Measurements from ENCODE around the gene HUNK. TPM values are rescaled to one million over a fixed set of nuclear protein-coding genes. Genes with fewer than 3 reads are reported as not detected.
A peak's percentile ranks its signal among the peaks of the same experiment; 100 is the strongest.

Gene HUNK
- total RNA-seq, 1 experiment from 2014 or later = 7.0 TPM

DNA sequence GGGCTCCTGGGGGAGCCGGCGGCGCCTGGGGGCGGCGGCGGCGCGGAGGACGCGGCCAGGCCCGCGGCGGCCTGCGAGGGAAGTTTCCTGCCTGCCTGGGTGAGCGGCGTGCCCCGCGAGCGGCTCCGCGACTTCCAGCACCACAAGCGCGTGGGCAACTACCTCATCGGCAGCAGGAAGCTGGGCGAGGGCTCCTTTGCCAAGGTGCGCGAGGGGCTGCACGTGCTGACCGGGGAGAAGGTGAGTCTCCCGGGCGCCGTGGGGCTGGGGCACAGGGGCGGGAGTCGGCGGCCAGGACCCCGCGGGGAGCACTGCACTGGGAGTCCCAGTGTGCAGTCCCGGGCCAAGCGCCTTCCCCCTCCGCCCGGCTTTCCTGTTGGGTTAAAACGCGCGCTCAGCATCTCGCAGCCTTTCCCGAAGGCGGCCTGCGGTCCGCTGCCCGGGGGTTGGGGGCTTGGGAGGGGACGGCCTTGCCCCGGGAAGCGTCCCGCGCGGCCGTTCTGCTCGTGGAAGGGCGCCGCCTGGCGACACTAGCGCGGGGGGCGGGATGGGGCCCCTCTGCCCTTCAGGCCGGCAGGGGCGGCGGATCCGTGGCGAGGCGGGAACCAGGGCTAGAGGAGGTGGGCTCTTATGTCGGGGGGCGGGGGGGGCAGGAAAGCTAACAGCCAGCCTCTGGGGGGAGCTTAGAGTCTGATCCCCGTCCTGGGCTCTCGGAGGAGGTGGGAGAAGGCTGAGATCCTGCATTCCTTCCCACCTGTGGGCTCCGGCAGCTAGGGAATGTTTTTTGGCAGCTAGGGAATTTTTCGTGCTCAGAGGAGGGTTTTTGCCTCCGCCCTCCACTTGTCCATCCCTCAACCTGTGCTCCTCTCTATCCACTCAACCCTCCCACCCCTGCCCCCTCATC, 1.1 kb downstream of the HUNK start (continued):
- TF ChIP-seq, protein P1, sequence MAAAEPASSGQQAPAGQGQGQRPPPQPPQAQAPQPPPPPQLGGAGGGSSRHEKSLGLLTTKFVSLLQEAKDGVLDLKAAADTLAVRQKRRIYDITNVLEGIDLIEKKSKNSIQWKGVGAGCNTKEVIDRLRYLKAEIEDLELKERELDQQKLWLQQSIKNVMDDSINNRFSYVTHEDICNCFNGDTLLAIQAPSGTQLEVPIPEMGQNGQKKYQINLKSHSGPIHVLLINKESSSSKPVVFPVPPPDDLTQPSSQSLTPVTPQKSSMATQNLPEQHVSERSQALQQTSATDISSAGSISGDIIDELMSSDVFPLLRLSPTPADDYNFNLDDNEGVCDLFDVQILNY (CRISPR knock-in tag; IDR thresholded peaks at IDR 0.05) = 0 out of 2 replicates have a peak, but pooled peaks have one; percentile 50
- TF ChIP-seq, protein P2, sequence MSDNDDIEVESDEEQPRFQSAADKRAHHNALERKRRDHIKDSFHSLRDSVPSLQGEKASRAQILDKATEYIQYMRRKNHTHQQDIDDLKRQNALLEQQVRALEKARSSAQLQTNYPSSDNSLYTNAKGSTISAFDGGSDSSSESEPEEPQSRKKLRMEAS (CRISPR knock-in tag; IDR thresholded peaks at IDR 0.05) = peak; percentile 46; the same call in 1 of the 2 replicates
- TF ChIP-seq, protein P3, sequence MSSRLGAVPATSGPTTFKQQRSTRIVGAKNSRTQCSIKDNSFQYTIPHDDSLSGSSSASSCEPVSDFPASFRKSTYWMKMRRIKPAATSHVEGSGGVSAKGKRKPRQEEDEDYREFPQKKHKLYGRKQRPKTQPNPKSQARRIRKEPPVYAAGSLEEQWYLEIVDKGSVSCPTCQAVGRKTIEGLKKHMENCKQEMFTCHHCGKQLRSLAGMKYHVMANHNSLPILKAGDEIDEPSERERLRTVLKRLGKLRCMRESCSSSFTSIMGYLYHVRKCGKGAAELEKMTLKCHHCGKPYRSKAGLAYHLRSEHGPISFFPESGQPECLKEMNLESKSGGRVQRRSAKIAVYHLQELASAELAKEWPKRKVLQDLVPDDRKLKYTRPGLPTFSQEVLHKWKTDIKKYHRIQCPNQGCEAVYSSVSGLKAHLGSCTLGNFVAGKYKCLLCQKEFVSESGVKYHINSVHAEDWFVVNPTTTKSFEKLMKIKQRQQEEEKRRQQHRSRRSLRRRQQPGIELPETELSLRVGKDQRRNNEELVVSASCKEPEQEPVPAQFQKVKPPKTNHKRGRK (CRISPR knock-in tag; IDR thresholded peaks at IDR 0.05; ENCODE audit: borderline replicate concordance) = no peak
- TF ChIP-seq CREM (CRISPR knock-in tag; IDR thresholded peaks at IDR 0.05) = no peak
- TF ChIP-seq, protein P4, sequence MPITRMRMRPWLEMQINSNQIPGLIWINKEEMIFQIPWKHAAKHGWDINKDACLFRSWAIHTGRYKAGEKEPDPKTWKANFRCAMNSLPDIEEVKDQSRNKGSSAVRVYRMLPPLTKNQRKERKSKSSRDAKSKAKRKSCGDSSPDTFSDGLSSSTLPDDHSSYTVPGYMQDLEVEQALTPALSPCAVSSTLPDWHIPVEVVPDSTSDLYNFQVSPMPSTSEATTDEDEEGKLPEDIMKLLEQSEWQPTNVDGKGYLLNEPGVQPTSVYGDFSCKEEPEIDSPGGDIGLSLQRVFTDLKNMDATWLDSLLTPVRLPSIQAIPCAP (CRISPR knock-in tag; IDR thresholded peaks at IDR 0.05) = no peak
- TF ChIP-seq, protein P5, sequence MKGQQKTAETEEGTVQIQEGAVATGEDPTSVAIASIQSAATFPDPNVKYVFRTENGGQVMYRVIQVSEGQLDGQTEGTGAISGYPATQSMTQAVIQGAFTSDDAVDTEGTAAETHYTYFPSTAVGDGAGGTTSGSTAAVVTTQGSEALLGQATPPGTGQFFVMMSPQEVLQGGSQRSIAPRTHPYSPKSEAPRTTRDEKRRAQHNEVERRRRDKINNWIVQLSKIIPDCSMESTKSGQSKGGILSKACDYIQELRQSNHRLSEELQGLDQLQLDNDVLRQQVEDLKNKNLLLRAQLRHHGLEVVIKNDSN (CRISPR knock-in tag; IDR thresholded peaks at IDR 0.05) = no peak

DNA sequence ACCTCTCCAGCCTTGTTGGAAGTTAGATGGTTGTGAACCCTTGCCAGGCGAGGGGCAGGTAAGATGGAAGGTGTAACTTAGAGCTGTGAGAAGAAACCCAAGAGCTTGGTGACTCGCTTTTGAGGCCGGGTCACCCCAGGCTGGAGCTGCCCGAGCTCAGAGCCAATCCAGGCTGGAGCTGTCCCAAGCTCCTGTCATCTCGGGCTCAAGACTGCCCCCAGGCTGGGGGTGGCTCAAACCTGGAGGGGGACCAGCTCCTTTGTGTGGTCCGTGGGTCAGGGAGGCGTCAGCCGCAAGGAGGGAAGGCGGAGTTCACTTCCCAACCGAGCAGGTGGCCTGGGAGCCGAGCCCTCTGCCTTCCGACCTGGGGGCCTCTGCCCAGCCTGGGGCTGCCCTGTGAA, 2.0 kb downstream of the HUNK start:
- H3K27ac Mint-ChIP-seq = no peak overlapping the region
- H3K4me1 Mint-ChIP-seq = peaks cover 49% of the 10 kb centered on the region
- peaks cover 40% of the 10 kb centered on the region for H3K27me3 Mint-ChIP-seq (ENCODE audit: low read depth)
- ATAC-seq (peak; percentile 19), DNase-seq (ENCODE audit: low spot score) (peak; percentile 41)
- CTCF ChIA-PET = interaction anchor here (0.6 to 3.8 kb wide), 27 partner anchors 9 to 1731 kb away, joined by 3 to 22 read pairs (median 5); partner anchors contain the start of gene MIS18A
- POLR2A ChIA-PET = interaction anchor here (0.6 to 1.8 kb wide), 4 partner anchors 9 to 74 kb away, joined by 3 to 11 read pairs (median 4); no protein-coding TSS in a partner anchor
- H3K9me3 Mint-ChIP-seq = no peaks in the 10 kb centered on the region
- peak overlapping the region; percentile 63 for H3K4me3 Mint-ChIP-seq
- TF ChIP-seq, protein P2 (CRISPR knock-in tag; IDR thresholded peaks at IDR 0.05) = peak; percentile 34; the same call in 1 of the 2 replicates
- TF ChIP-seq RORB (CRISPR knock-in tag; IDR thresholded peaks at IDR 0.05) = no peak
- H3K36me3 Mint-ChIP-seq = no peaks in the 10 kb centered on the region

DNA sequence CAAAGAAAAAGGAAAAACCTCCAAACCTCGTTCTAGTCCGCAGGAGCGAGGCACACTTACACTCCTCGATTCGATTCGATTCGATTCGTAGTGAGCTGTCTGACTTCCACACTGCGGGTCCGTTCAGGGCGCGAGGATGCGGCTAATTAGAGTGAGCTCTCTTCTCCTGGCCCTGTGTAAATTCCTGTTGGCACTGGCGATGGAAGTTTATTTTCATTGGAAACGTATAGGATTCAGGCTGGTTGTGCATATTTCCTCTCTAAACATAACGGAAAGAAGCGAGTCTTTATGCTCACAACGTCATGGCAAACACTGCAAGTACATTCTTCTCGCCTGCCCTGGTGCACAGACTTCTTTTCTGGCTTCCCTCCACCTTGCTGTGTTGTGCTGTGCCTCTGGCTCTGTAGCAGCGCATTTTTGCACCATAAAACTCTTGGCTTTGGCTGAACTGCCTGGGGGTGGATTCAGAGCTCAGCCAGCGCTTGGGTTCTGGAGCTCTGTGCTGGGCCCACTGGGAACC, 2.7 kb downstream of the HUNK start:
- Mint-ChIP-seq H3K36me3 (no peaks in the 10 kb centered on the region), H3K4me3 (peak overlapping the region; percentile 63), H3K4me1 (peaks cover 51% of the 10 kb centered on the region), H3K9me3 (no peaks in the 10 kb centered on the region), H3K27ac (no peak overlapping the region; the same call in 1 of the 2 replicates), H3K27me3 (ENCODE audit: low read depth) (peaks cover 33% of the 10 kb centered on the region)
- CTCF ChIA-PET = interaction anchor here (0.9 to 3.1 kb wide), 12 partner anchors 10 to 383 kb away, joined by 3 to 17 read pairs (median 6); no protein-coding TSS in a partner anchor
- ATAC-seq (no peak), DNase-seq (ENCODE audit: low spot score) (no peak)
- POLR2A ChIA-PET = interaction anchor here (1.8 kb wide), 1 partner anchor 13 kb away, joined by 11 read pairs; no protein-coding TSS in a partner anchor
- no peak for TF ChIP-seq NR1H2 (CRISPR knock-in tag; IDR thresholded peaks at IDR 0.05)
- no peak for TF ChIP-seq ZNF121 (CRISPR knock-in tag; IDR thresholded peaks at IDR 0.05)
- TF ChIP-seq RELA (CRISPR knock-in tag; IDR thresholded peaks at IDR 0.05; ENCODE audit: borderline replicate concordance) = no peak
- no peak for TF ChIP-seq TCF7 (CRISPR knock-in tag; IDR thresholded peaks at IDR 0.05; ENCODE audit: low read depth)
- no peak for TF ChIP-seq FOXP1 (CRISPR knock-in tag; IDR thresholded peaks at IDR 0.05; ENCODE audit: borderline replicate concordance)
- TF ChIP-seq TEAD4 (CRISPR knock-in tag; IDR thresholded peaks at IDR 0.05) = no peak
- TF ChIP-seq, protein P6, sequence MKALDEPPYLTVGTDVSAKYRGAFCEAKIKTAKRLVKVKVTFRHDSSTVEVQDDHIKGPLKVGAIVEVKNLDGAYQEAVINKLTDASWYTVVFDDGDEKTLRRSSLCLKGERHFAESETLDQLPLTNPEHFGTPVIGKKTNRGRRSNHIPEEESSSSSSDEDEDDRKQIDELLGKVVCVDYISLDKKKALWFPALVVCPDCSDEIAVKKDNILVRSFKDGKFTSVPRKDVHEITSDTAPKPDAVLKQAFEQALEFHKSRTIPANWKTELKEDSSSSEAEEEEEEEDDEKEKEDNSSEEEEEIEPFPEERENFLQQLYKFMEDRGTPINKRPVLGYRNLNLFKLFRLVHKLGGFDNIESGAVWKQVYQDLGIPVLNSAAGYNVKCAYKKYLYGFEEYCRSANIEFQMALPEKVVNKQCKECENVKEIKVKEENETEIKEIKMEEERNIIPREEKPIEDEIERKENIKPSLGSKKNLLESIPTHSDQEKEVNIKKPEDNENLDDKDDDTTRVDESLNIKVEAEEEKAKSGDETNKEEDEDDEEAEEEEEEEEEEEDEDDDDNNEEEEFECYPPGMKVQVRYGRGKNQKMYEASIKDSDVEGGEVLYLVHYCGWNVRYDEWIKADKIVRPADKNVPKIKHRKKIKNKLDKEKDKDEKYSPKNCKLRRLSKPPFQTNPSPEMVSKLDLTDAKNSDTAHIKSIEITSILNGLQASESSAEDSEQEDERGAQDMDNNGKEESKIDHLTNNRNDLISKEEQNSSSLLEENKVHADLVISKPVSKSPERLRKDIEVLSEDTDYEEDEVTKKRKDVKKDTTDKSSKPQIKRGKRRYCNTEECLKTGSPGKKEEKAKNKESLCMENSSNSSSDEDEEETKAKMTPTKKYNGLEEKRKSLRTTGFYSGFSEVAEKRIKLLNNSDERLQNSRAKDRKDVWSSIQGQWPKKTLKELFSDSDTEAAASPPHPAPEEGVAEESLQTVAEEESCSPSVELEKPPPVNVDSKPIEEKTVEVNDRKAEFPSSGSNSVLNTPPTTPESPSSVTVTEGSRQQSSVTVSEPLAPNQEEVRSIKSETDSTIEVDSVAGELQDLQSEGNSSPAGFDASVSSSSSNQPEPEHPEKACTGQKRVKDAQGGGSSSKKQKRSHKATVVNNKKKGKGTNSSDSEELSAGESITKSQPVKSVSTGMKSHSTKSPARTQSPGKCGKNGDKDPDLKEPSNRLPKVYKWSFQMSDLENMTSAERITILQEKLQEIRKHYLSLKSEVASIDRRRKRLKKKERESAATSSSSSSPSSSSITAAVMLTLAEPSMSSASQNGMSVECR (CRISPR knock-in tag; IDR thresholded peaks at IDR 0.05; ENCODE audit: borderline replicate concordance) = no peak
- TF ChIP-seq, protein P7, sequence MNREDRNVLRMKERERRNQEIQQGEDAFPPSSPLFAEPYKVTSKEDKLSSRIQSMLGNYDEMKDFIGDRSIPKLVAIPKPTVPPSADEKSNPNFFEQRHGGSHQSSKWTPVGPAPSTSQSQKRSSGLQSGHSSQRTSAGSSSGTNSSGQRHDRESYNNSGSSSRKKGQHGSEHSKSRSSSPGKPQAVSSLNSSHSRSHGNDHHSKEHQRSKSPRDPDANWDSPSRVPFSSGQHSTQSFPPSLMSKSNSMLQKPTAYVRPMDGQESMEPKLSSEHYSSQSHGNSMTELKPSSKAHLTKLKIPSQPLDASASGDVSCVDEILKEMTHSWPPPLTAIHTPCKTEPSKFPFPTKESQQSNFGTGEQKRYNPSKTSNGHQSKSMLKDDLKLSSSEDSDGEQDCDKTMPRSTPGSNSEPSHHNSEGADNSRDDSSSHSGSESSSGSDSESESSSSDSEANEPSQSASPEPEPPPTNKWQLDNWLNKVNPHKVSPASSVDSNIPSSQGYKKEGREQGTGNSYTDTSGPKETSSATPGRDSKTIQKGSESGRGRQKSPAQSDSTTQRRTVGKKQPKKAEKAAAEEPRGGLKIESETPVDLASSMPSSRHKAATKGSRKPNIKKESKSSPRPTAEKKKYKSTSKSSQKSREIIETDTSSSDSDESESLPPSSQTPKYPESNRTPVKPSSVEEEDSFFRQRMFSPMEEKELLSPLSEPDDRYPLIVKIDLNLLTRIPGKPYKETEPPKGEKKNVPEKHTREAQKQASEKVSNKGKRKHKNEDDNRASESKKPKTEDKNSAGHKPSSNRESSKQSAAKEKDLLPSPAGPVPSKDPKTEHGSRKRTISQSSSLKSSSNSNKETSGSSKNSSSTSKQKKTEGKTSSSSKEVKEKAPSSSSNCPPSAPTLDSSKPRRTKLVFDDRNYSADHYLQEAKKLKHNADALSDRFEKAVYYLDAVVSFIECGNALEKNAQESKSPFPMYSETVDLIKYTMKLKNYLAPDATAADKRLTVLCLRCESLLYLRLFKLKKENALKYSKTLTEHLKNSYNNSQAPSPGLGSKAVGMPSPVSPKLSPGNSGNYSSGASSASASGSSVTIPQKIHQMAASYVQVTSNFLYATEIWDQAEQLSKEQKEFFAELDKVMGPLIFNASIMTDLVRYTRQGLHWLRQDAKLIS (CRISPR knock-in tag; IDR thresholded peaks at IDR 0.05; ENCODE audit: borderline replicate concordance) = no peak
- TF ChIP-seq JUN (CRISPR knock-in tag; IDR thresholded peaks at IDR 0.05) = no peak
